Loucy (cell line): ENCODE measurements around the gene ASB10.
A peak's percentile ranks its signal among the peaks of the same experiment; 100 is the strongest.

ENCODE experiments used
- H2AFZ ChIP-seq: fragments of 200-600 bp; sonication (generic); 2 replicates; pipeline ENCODE4 v1.6.0; 2016; ENCODE audit warnings: antibody characterized with exemption, mild to moderate bottlenecking, low read length, moderate library complexity
- H3F3A ChIP-seq: fragments of 200-600 bp; 2 replicates; pipeline ENCODE4 v1.6.0; 2016; ENCODE audit warnings: antibody characterized with exemption, low read depth, mild to moderate bottlenecking
- H3K27me3 ChIP-seq: fragments of 200-600 bp; sonication (generic); 2 replicates; pipeline ENCODE4 v1.6.1; 2014; ENCODE audit warnings: low read length, mild to moderate bottlenecking; ENCODE audit not compliant: insufficient read depth, poor library complexity, severe bottlenecking
- H3K36me3 ChIP-seq: fragments of 200-600 bp; sonication (generic); 2 replicates; pipeline ENCODE4 v1.6.1; 2016; ENCODE audit warnings: low read length; ENCODE audit not compliant: insufficient read depth
- H3K4me1 ChIP-seq: fragments of 200-600 bp; sonication (generic); 2 replicates; pipeline ENCODE4 v1.5.1; 2014; ENCODE audit warnings: low read length, mild to moderate bottlenecking; ENCODE audit not compliant: insufficient read depth, poor library complexity, severe bottlenecking
- H3K4me2 ChIP-seq: fragments of 200-600 bp; sonication (generic); 2 replicates; pipeline ENCODE4 v1.6.0; 2014; ENCODE audit warnings: antibody characterized with exemption, low read length, low read depth, mild to moderate bottlenecking; ENCODE audit not compliant: poor library complexity, severe bottlenecking
- H3K4me3 ChIP-seq: fragments of 200-600 bp; sonication (generic); 2 replicates; pipeline ENCODE4 v1.5.1; 2014; ENCODE audit warnings: low read length, mild to moderate bottlenecking, mixed read lengths; ENCODE audit not compliant: poor library complexity, severe bottlenecking
- H3K79me2 ChIP-seq: fragments of 200-600 bp; sonication (generic); 2 replicates; pipeline ENCODE4 v1.6.1; 2014; ENCODE audit warnings: low read length; ENCODE audit not compliant: insufficient read depth
- H3K9ac ChIP-seq: fragments of 200-600 bp; sonication (generic); 2 replicates; pipeline ENCODE4 v1.6.0; 2014; ENCODE audit warnings: mild to moderate bottlenecking, low read depth, low read length, moderate library complexity; ENCODE audit not compliant: poor library complexity, severe bottlenecking
- H3K9me2 ChIP-seq: fragments of 200-600 bp; sonication (generic); replicated peaks from 2 replicates; pipeline ENCODE4 v1.6.1; 2016; ENCODE audit warnings: low read depth, low read length, mixed read lengths
- H3K9me3 ChIP-seq: fragments of 200-600 bp; sonication (generic); 2 replicates; pipeline ENCODE4 v1.6.1; 2014; ENCODE audit warnings: mild to moderate bottlenecking, antibody characterized with exemption, low read length, low read depth; ENCODE audit not compliant: insufficient read depth
- H4K20me1 ChIP-seq: fragments of 200-600 bp; sonication (generic); 2 replicates; pipeline ENCODE4 v1.6.0; 2014; ENCODE audit warnings: antibody characterized with exemption, low read length, mild to moderate bottlenecking; ENCODE audit not compliant: insufficient read depth, poor library complexity, severe bottlenecking
- EZH2phosphoT487 ChIP-seq: fragments of 200-600 bp; IDR thresholded peaks from 2 replicates; pipeline ENCODE4 v1.6.1; 2018; ENCODE audit warnings: antibody characterized with exemption, mild to moderate bottlenecking, moderate library complexity, borderline replicate concordance
- TF ChIP-seq, protein P1 (sequence below): fragments of 200-600 bp; sonication (generic); conservative IDR thresholded peaks from 2 replicates; pipeline ENCODE4 v1.5.1; 2014; ENCODE audit warnings: mild to moderate bottlenecking, antibody characterized with exemption, low read length

ASB10 gene

DNA sequence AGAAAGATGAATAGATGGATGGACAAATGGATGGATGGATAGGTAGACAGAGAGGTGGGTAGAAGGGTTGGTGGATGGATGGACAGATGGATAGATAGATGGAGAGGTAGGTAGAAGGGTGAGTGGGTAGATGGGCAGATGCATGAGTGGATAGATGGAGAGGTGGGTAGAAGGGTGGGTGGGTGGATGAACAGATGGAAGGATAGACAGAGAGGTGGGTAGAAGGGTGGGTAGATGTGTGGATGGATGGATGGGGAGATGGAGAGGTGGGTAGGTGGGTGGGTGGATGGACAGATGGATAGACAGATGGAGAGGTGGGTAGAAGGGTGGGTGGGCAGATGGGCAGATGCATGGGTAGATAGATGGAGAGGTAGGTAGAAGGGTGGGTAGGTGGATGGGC lies 10.9 kb upstream of the ASB10 start:
- no peaks in the 10 kb centered on the region for H3K79me2 ChIP-seq
- no peak overlapping the region for H2AFZ ChIP-seq
- H3F3A ChIP-seq = no peaks in the 10 kb centered on the region
- no peaks in the 10 kb centered on the region for H3K9me2 ChIP-seq
- H3K27me3 ChIP-seq = no peaks in the 10 kb centered on the region
- TF ChIP-seq, protein P1, sequence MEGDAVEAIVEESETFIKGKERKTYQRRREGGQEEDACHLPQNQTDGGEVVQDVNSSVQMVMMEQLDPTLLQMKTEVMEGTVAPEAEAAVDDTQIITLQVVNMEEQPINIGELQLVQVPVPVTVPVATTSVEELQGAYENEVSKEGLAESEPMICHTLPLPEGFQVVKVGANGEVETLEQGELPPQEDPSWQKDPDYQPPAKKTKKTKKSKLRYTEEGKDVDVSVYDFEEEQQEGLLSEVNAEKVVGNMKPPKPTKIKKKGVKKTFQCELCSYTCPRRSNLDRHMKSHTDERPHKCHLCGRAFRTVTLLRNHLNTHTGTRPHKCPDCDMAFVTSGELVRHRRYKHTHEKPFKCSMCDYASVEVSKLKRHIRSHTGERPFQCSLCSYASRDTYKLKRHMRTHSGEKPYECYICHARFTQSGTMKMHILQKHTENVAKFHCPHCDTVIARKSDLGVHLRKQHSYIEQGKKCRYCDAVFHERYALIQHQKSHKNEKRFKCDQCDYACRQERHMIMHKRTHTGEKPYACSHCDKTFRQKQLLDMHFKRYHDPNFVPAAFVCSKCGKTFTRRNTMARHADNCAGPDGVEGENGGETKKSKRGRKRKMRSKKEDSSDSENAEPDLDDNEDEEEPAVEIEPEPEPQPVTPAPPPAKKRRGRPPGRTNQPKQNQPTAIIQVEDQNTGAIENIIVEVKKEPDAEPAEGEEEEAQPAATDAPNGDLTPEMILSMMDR = no peak
- no peak for TF ChIP-seq EZH2phosphoT487
- no peak overlapping the region for H3K4me3 ChIP-seq
- H3K9me3 ChIP-seq = no peaks in the 10 kb centered on the region
- no peaks in the 10 kb centered on the region for H4K20me1 ChIP-seq
- no peak overlapping the region for H3K4me2 ChIP-seq
- H3K36me3 ChIP-seq = no peaks in the 10 kb centered on the region
- peaks cover 5% of the 10 kb centered on the region for H3K4me1 ChIP-seq
- H3K9ac ChIP-seq = no peak overlapping the region

DNA sequence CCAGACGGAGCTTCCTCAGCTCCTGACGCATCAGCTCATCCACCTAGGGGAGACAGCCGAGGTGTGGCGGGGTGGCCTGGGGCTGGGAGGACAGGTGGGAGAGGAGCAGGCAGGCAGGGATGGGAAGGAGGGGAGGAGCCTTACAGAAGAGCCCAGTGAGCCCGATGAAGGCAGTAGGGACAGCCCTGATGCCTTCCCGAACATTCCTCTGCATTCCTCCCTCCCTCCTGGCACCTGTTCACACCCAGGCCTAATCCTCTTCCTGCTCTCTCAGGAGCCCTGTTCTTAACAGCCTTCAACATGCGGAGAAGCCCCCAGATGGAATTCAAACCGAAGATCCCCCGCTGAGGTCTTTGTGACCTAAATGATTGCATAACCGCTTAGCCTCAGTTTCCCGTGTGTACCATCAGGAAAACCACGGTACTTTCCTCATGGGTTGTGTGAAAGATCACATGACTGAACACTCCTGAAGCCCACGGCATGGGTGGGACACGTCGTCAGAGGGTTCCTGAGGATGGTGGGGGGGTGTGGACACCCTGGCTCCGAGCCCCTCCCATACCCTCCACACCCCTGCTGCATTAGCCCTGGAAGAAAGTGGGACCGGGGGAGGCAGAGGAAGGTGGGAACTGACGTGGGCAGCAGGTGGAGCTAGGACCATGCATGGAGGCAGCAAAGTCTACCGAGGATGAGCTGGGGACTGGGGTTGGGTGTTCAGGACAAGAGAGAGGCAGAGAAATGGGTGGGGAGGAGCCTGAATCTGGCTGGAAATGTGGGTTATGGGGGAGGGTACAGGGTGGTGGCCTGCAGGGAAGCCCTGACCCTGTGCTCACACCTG lies 8.8 kb upstream of the ASB10 start:
- TF ChIP-seq, protein P1 = 0 out of 2 replicates have a peak, but pooled peaks have one; percentile 21
- no peak for TF ChIP-seq EZH2phosphoT487
- no peaks in the 10 kb centered on the region for H3K27me3 ChIP-seq
- peaks cover 5% of the 10 kb centered on the region for H3K4me1 ChIP-seq
- H2AFZ ChIP-seq = no peak overlapping the region
- H3F3A ChIP-seq = no peaks in the 10 kb centered on the region
- H3K9ac ChIP-seq = no peak overlapping the region
- no peaks in the 10 kb centered on the region for H3K9me2 ChIP-seq
- H4K20me1 ChIP-seq = no peaks in the 10 kb centered on the region
- H3K9me3 ChIP-seq = no peaks in the 10 kb centered on the region
- H3K36me3 ChIP-seq = no peaks in the 10 kb centered on the region
- no peak overlapping the region for H3K4me3 ChIP-seq
- H3K79me2 ChIP-seq = no peaks in the 10 kb centered on the region
- H3K4me2 ChIP-seq = no peak overlapping the region

DNA sequence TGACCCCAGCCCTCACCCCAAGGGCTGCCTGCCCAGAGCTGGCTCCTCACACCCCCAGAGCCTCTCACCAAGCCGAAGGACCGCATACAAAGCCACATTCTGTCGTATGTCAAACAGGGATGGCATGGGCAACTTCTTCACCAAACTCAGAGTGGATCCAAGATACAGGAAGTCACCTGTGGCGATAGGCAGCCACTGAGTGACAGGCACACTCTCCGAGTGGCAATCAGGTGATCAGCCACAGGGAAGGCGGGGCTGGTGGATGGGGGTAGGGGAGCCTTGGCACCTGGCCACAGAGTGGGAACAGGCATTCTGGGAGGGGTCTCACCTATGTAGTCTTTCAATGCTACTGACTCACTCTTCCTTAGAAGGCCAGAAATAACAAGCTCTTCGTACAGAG lies 7.1 kb upstream of the ASB10 start:
- no peaks in the 10 kb centered on the region for H4K20me1 ChIP-seq
- no peaks in the 10 kb centered on the region for H3K9me3 ChIP-seq
- H3K9ac ChIP-seq = no peak overlapping the region
- no peaks in the 10 kb centered on the region for H3K79me2 ChIP-seq
- H3K4me1 ChIP-seq = peaks cover 15% of the 10 kb centered on the region
- H2AFZ ChIP-seq = no peak overlapping the region
- no peaks in the 10 kb centered on the region for H3F3A ChIP-seq
- no peak overlapping the region for H3K4me3 ChIP-seq
- no peaks in the 10 kb centered on the region for H3K9me2 ChIP-seq
- H3K27me3 ChIP-seq = no peaks in the 10 kb centered on the region
- TF ChIP-seq, protein P1 = no peak
- TF ChIP-seq EZH2phosphoT487 = no peak
- no peak overlapping the region for H3K4me2 ChIP-seq
- H3K36me3 ChIP-seq = no peaks in the 10 kb centered on the region
